GM18951 (cell line): ENCODE measurements around the gene PNRC2.
"Not testable (repeated sequence)": the region's sequence is repeated elsewhere in the genome, so short reads cannot be mapped to it uniquely, and the experiment has no call there.

Experiments
- POLR2A ChIP-seq: IDR thresholded peaks from 4 replicates; pipeline ENCODE4 v1.6.1; 2011; ENCODE audit warnings: mild to moderate bottlenecking; ENCODE audit not compliant: insufficient read length, insufficient read depth; ENCODE audit errors: extremely low read depth
- in situ Hi-C: fragments of 300-500 bp; cut with MboI; formaldehyde crosslinking; loops from one replicate; pipeline ENCODE4 v1.12.0; 2022; ENCODE audit warnings: low sequenced_read_pairs, mixed read lengths, inconsistent platforms; ENCODE audit not compliant: unreplicated experiment

Gene PNRC2

GRCh38 chr1:23984417-23985186 is 25.0 kb downstream of the PNRC2 start:
- in situ Hi-C loops, result no loop called here
- no peak for TF ChIP-seq POLR2A

DNA sequence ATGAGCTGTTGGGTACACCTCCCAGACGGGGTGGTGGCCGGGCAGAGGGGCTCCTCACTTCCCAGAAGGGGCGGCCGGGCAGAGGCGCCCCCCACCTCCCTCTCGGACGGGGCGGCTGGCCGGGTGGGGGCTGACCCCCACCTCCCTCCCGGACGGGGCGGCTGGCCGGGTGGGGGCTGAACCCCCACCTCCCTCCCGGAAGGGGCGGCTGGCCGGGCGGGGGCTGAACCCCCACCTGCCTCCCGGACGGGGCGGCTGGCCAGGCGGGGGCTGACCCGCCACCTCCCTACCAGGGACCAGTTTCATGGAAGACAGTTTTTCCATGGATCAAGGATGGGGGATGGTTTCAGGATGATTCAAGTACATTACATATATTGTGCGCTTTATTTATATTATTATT is 27.4 kb downstream of the PNRC2 start:
- in situ Hi-C loops, result not testable (repeated sequence)

DNA sequence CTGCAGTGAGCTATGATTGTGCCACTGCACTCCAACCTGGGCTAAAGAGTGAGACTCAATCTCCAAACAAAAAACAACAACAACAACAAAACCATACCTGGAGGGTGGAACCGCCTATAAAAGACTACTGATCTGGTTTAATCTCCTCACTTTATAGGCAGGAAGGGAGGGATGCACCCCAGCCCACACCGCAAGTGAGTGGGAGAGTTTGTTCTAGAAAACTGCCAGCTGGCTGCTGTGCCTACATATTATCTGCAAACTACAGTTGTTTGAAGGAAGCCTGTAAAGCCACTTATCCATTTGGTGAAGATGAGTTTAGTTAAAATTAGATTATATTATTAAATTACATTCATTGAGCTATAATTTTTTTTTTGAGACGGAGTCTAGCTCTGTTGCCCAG is 29.6 kb downstream of the PNRC2 start:
- in situ Hi-C loops, result no loop called here
- TF ChIP-seq POLR2A, result no peak

GRCh38 chr1:23992011-23992410 is 32.4 kb downstream of the PNRC2 start:
- in situ Hi-C loops, result not testable (repeated sequence)

DNA sequence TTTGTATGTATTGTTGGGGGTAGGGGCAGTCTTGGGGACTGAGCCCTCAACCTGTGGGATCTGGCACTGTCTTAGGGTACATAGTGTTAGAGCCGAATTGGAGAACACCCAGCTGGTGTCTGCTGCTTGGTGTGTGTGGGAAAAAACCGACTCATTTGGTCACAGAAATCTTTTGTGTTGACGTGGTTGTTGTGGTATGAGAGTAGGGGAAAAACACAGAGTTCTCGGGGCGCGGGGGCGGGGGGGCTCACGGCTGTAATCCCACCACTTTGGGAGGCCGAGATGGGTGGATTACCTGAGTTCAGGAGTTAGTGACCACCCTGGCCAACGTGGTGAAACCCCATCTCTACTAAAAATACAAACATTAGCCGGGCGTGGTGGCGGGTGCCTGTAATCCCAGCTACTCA is 35.8 kb downstream of the PNRC2 start:
- in situ Hi-C loops, result no loop called here
- TF ChIP-seq POLR2A, result no peak

DNA sequence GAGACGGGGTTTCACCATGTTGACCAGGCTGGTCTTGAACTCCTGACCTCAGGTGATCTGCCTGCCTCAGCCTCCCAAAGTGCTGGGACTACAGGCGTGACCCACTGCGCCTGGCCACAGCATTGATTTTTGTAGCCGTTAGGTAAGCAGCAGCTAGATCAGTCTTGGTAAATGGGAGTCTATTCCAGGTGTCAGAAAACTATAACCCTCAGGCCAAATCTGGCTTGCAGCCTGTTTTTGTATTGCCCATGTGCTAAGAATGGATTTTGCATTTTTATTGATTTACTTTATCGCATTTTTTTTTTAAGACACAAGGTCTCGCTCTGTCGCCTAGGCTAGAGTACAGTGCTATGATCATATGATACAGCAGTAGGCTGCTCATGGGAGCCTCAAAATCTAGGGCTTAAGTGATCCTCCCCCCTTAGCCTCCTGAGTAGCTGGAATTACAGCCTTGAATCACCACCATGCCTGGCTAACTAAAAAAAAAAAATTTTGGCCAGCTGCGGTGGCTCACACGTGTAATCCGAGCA is 37.1 kb downstream of the PNRC2 start:
- in situ Hi-C loops, result no loop called here
- no peak for TF ChIP-seq POLR2A

- TF ChIP-seq POLR2A, result no peak
- in situ Hi-C loops, result no loop called here
These were observed 38.2 kb downstream of the PNRC2 start for GRCh38 chr1:23997812-23998211.

DNA sequence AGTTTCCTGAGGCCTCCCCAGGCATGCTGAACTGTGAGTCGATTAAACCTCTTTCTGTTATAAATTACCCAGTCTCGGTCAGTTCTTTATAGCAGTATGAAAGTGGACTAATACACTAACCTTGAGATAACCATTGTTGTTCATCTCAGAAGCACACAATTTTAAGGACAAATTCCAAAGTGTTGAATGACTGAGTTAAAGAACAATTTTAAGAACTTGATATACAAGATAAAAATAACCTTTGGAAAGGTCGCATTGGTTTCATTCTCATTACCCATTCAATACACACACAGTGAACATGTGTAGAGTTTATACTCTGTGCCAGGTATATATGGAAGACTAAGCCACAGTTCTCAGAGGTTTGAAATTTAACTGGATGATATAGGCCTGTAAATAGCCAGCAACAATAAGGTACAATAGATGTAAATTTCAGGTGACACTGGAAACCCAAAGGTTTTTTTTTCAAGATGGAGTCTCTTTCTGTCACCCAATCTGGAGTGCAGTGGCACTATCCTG is 39.6 kb downstream of the PNRC2 start:
- in situ Hi-C loops, result no loop called here
- TF ChIP-seq POLR2A, result no peak

DNA sequence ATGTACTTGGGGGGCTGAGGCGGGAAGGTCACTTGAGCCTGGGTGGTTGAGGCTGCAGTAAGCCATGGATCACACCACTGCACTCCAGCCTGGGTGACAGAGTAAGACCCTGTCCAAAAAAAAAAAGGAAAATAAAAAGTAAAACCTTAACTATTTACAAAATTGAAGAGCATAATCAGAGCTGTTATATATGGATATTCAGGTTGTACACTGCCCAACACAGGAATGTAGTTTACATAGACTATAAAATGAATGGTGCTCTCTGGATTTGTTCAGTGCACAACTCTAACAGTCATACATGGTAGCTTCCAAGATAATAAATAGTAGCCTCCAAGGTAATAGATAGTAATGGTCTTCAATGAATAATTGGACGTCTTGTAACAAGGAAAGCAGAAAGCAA is 43.1 kb downstream of the PNRC2 start:
- in situ Hi-C loops, result no loop called here
- no peak for TF ChIP-seq POLR2A

DNA sequence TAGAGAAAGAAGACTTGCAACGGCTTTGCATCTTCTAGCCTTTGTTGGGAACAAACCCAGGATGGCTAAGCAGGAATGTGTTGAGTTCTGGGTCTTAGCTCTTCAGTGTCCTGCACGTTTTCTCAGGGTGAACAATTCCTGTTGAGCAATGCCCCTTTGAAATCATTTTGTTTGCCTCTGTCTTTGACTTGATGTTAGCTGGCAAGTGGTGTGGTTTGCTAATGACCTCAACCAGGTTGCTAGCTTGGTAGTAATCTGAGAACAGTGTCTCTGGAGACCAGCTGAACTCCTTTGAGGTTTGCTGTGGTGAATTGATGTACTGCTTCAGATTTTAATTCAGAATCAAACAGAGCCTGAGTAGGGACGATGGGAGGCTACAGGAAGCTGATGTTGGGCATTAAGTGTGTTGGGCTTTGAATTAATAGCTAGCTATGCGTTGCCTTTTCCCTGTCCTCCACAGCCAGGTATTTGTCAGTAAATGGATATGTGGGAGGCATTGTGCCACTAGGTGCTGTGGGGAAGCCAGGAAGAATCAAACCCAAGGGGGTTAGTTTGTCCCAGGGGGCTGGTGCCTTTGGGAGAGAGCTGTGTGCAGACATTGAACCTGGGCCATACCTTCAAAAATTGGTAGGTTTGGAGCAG is 43.8 kb downstream of the PNRC2 start:
- no peak for TF ChIP-seq POLR2A
- in situ Hi-C loops, result no loop called here

GRCh38 chr1:24004132-24004531 is 44.5 kb downstream of the PNRC2 start:
- no peak for TF ChIP-seq POLR2A
- in situ Hi-C loops, result no loop called here

DNA sequence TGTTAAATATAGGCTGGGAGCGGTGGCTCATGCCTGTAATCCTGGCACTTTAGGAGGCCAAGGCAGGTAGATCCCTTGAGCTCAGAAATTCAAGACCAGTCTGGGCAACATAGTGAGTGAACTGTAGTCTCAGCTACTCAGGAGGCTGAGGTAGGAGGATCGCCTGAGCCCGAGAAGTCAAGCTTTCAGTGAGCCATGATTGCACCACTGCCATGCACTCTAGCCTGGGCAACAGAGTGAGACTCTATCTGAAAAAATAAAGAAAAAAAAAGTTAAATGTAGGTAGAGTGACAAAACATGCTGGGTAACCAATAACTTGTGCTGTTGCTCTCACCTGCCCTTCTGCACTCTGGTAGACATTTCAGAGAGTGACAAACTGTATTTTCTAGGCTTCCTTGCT is 45.5 kb downstream of the PNRC2 start:
- in situ Hi-C loops, result no loop called here
- TF ChIP-seq POLR2A, result no peak

DNA sequence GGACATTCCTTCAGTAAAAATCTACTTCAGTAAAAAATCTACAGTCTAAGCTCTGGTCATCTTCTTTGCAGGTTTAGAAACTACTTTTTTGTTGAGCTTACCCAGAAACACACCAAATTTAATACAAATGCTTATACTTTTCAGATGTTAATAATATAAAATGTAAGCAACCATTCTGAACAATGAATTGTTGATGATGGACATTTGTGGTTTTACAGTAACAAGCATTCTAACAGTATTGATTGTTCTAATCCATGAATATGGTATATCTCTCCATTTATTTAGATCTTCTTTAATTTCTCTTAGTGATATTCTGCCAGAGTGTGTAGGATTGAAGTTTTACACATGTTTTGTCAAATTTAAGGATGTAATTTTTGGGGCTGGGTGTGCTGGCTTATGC is 47.5 kb downstream of the PNRC2 start:
- TF ChIP-seq POLR2A, result no peak
- in situ Hi-C loops, result no loop called here

- in situ Hi-C loops, result not testable (repeated sequence)
These were observed 49.1 kb downstream of the PNRC2 start for GRCh38 chr1:24008574-24009184.

- in situ Hi-C loops, result no loop called here
- TF ChIP-seq POLR2A, result no peak
These were observed 49.8 kb downstream of the PNRC2 start for GRCh38 chr1:24009406-24009805.
